ENCODE data around the gene TEX50. TPM values are rescaled to one million over a fixed set of nuclear protein-coding genes. Genes with fewer than 3 reads are reported as not detected.
"Not testable (repeated sequence)": the region's sequence is repeated elsewhere in the genome, so short reads cannot be mapped to it uniquely, and the experiment has no call there.

TEX50 gene
- not detected for total RNA-seq

GRCh38 chr1:173635116-173635515 is at the start of gene TEX50:
TEX50 (plus strand) TSS chr1:173635338; CDS start chr1:173635522, 184 bp downstream.
- no peak for ATAC-seq

GRCh38 chr1:173590557-173590956 is 44.6 kb upstream of the TEX50 start:
- ATAC-seq = no peak

- ATAC-seq = not testable (repeated sequence)
Measured at GRCh38 chr1:173591138-173591537, 44.0 kb upstream of the TEX50 start.

GRCh38 chr1:173596097-173596825 is 38.9 kb upstream of the TEX50 start:
- no peak for ATAC-seq

GRCh38 chr1:173601588-173601987 is 33.5 kb upstream of the TEX50 start:
- ATAC-seq = no peak

GRCh38 chr1:173603056-173603591 is 32.0 kb upstream of the TEX50 start, which contains the start of gene SLC9C2:
SLC9C2 (minus strand) TSS chr1:173603072; CDS start chr1:173601776, 1,296 bp downstream.
- no peak for ATAC-seq

GRCh38 chr1:173608503-173609216 is 26.5 kb upstream of the TEX50 start:
- ATAC-seq = no peak

- not testable (repeated sequence) for ATAC-seq
Measured at GRCh38 chr1:173613086-173613485, 22.1 kb upstream of the TEX50 start.

- no peak for ATAC-seq
Measured at GRCh38 chr1:173616859-173617258, 18.3 kb upstream of the TEX50 start.

GRCh38 chr1:173627269-173627668 is 7.9 kb upstream of the TEX50 start:
- no peak for ATAC-seq

- no peak for ATAC-seq
Measured at GRCh38 chr1:173628888-173629287, 6.2 kb upstream of the TEX50 start.

- not testable (repeated sequence) for ATAC-seq
Measured at GRCh38 chr1:173637236-173638042, 2.3 kb downstream of the TEX50 start.

- ATAC-seq = no peak
Measured at GRCh38 chr1:173638043-173639021, 3.2 kb downstream of the TEX50 start.

- no peak for ATAC-seq
Measured at GRCh38 chr1:173639102-173639501, 4.0 kb downstream of the TEX50 start.

- not testable (repeated sequence) for ATAC-seq
Measured at GRCh38 chr1:173642450-173643139, 7.5 kb downstream of the TEX50 start.

GRCh38 chr1:173646656-173647055 is 11.5 kb downstream of the TEX50 start:
- no peak for ATAC-seq

GRCh38 chr1:173648880-173649605 is 13.9 kb downstream of the TEX50 start:
- no peak for ATAC-seq

- ATAC-seq = no peak
Measured at GRCh38 chr1:173660306-173660705, 25.2 kb downstream of the TEX50 start.

- no peak for ATAC-seq
Measured at GRCh38 chr1:173661271-173661670, 26.1 kb downstream of the TEX50 start.

GRCh38 chr1:173661763-173662162 is 26.6 kb downstream of the TEX50 start:
- no peak for ATAC-seq

Data from esophagus mucosa (tissue), 1 donor.